Measurements from ENCODE around the gene KRTCAP3. TPM values are rescaled to one million over a fixed set of nuclear protein-coding genes. Genes with fewer than 3 reads are reported as not detected.

The KRTCAP3 gene
- total and polyA plus RNA-seq, 2 donors (not counting 3 experiments of a cell fraction or from before 2014, with no cell fraction given) = 2.1 to 4.0 TPM

DNA sequence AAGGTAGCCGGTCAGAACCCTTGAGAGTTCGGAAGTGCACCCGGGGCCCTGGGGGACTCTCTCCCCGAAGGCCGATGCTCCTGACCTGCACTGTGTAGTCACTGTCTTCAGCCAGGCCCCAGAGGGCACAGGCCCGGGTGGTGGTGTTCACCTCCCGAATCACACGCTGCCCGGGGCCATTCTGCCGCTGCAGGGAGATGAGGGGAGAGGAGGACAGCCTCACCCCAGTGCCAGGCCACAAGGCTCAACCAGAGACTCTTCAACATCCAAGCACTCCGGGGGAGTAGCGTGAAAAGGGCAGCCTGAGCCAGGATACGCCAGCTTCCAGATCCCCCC, 51.7 kb downstream of the KRTCAP3 start:
- intact Hi-C loops (cut with micrococcal nuclease) (loop anchor here (1.0 to 2.0 kb wide), 2 partner anchors 73 to 89 kb away; partner anchors contain the start of gene ZNF512), dilution Hi-C loops (cut with MboI; ENCODE audit: extremely low pct_ligation_motif_present, low sequenced_read_pairs) (no loop called here)
- peaks cover 24% of the 10 kb centered on the region for H3K4me1 ChIP-seq (ENCODE audit: control insufficient read depth, extremely low read depth, insufficient read depth, low read length)
- no peaks in the 10 kb centered on the region for H3K27me3 ChIP-seq (ENCODE audit: control insufficient read depth in 2 of 2, insufficient read depth in 2 of 2, low read length in 2 of 2)
- no peaks in the 10 kb centered on the region for H3K9me3 ChIP-seq (replicated peaks; ENCODE audit: control insufficient read depth, insufficient read depth, low read length)
- ChIA-PET POLR2A (no interaction called here), CTCF (interaction anchor here (3.6 kb wide), 1 partner anchor 190 kb away, joined by 11 read pairs; no protein-coding TSS in a partner anchor)
- no peak for TF ChIP-seq JUN (IDR thresholded peaks at IDR 0.05; ENCODE audit: borderline replicate concordance, insufficient read depth, insufficient read length, low read depth)
- no peak for TF ChIP-seq EZH2 (IDR thresholded peaks at IDR 0.05; ENCODE audit: borderline replicate concordance, low read depth, low read length, severe bottlenecking)
- TF ChIP-seq POLR2AphosphoS5 (IDR thresholded peaks at IDR 0.05; ENCODE audit: insufficient read depth, low read depth, low read length) = no peak
- TF ChIP-seq, protein P1, sequence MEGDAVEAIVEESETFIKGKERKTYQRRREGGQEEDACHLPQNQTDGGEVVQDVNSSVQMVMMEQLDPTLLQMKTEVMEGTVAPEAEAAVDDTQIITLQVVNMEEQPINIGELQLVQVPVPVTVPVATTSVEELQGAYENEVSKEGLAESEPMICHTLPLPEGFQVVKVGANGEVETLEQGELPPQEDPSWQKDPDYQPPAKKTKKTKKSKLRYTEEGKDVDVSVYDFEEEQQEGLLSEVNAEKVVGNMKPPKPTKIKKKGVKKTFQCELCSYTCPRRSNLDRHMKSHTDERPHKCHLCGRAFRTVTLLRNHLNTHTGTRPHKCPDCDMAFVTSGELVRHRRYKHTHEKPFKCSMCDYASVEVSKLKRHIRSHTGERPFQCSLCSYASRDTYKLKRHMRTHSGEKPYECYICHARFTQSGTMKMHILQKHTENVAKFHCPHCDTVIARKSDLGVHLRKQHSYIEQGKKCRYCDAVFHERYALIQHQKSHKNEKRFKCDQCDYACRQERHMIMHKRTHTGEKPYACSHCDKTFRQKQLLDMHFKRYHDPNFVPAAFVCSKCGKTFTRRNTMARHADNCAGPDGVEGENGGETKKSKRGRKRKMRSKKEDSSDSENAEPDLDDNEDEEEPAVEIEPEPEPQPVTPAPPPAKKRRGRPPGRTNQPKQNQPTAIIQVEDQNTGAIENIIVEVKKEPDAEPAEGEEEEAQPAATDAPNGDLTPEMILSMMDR (IDR thresholded peaks at IDR 0.05; ENCODE audit: extremely low read depth in 1 of 2, insufficient read depth in 1 of 2, low read depth in 1 of 2, low read length in 2 of 2) = no peak
- no peak for TF ChIP-seq FOS (IDR thresholded peaks at IDR 0.05; ENCODE audit: borderline replicate concordance, insufficient read depth, low read length)
- TF ChIP-seq, protein P2, sequence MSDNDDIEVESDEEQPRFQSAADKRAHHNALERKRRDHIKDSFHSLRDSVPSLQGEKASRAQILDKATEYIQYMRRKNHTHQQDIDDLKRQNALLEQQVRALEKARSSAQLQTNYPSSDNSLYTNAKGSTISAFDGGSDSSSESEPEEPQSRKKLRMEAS (IDR thresholded peaks at IDR 0.05; ENCODE audit: insufficient read depth, insufficient read length) = no peak
- no peak for TF ChIP-seq GATA2 (IDR thresholded peaks at IDR 0.05; ENCODE audit: insufficient read depth, insufficient read length, low read depth, low read length)
- TF ChIP-seq POLR2A (IDR thresholded peaks at IDR 0.05; ENCODE audit: low read depth, low read length) = no peak
- no peak for TF ChIP-seq MYC (IDR thresholded peaks at IDR 0.05; ENCODE audit: low read depth, low read length)
- no peaks in the 10 kb centered on the region for H3K79me2 ChIP-seq (ENCODE audit: control insufficient read depth, insufficient read depth, low read length)
- H3K27ac ChIP-seq (ENCODE audit: insufficient read depth, low read depth, low read length) = no peak overlapping the region
- no peak overlapping the region for H2AFZ ChIP-seq (ENCODE audit: low read depth, low read length)
- H3K4me2 ChIP-seq (ENCODE audit: insufficient read depth, low read length) = peak overlapping the region; percentile 94
- no peak overlapping the region for H3K4me3 ChIP-seq (replicated peaks in 1 of 3; ENCODE audit: insufficient read depth in 1 of 3, low read depth in 1 of 3, low read length in 3 of 3)
- H4K20me1 ChIP-seq (replicated peaks; ENCODE audit: control insufficient read depth, extremely low read depth, insufficient read depth, low read length) = no peaks in the 10 kb centered on the region
- BruUV-seq (replicated peaks) = TSS peak; percentile 33
- no peak overlapping the region for H3K9ac ChIP-seq (replicated peaks; ENCODE audit: extremely low read depth, insufficient read depth, low read length)
- H3K9me1 ChIP-seq (replicated peaks; ENCODE audit: control insufficient read depth, extremely low read depth, insufficient read depth, low read length) = no peaks in the 10 kb centered on the region
- peaks cover 0 to 4% of the 10 kb centered on the region in 2 experiments for H3K36me3 ChIP-seq (ENCODE audit: control insufficient read depth in 2 of 2, extremely low read depth in 1 of 2, insufficient read depth in 2 of 2, low read length in 2 of 2)
- DNase-seq (ENCODE audit: low read depth, low spot score) = no peak
- FAIRE-seq = no peak

Small RNA genes within 50 kb of the gene (small RNA-seq; reads per million reads assigned to genes)
- not detected for gene RNU6-986P (ENCODE audit: insufficient read depth, insufficient read length, low read depth, low replicate concordance)

Other genes starting within 250 kb of the KRTCAP3 start
- 84.3 and 86.6 TPM in 2 replicates for gene ATRAID, start 230.3 kb upstream of the KRTCAP3 start, total RNA-seq
- 280 and 283 TPM in 2 replicates for gene ATRAID, start 230.3 kb upstream of the KRTCAP3 start, polyA plus RNA-seq
- 42.7 and 52.0 TPM in 2 replicates for gene SLC5A6, start 230.1 kb upstream of the KRTCAP3 start, total RNA-seq
- gene SLC5A6, start 230.1 kb upstream of the KRTCAP3 start, polyA plus RNA-seq = 76.8 and 92.5 TPM in 2 replicates
- 81.0 and 91.4 TPM in 2 replicates for gene CAD, start 225.0 kb upstream of the KRTCAP3 start, total RNA-seq
- 60.3 and 66.5 TPM in 2 replicates for gene CAD, start 225.0 kb upstream of the KRTCAP3 start, polyA plus RNA-seq
- 9.2 and 16.7 TPM in 2 replicates for gene SLC30A3, start 179.3 kb upstream of the KRTCAP3 start, total RNA-seq
- 63.9 and 79.9 TPM in 2 replicates for gene SLC30A3, start 179.3 kb upstream of the KRTCAP3 start, polyA plus RNA-seq
- gene DNAJC5G, start 166.9 kb upstream of the KRTCAP3 start, total RNA-seq = 0.16 and 0.77 TPM in 2 replicates
- gene DNAJC5G, start 166.9 kb upstream of the KRTCAP3 start, polyA plus RNA-seq = 1.4 and 1.7 TPM in 2 replicates
- gene TRIM54, start 160.0 kb upstream of the KRTCAP3 start, total RNA-seq = 0.42 and 0.51 TPM in 2 replicates
- gene TRIM54, start 160.0 kb upstream of the KRTCAP3 start, polyA plus RNA-seq = 1.6 and 1.7 TPM in 2 replicates
- gene UCN, start 133.9 kb upstream of the KRTCAP3 start, total RNA-seq = 0.75 TPM in 1 of 2 replicates, not detected in the other
- 1.2 and 1.6 TPM in 2 replicates for gene UCN, start 133.9 kb upstream of the KRTCAP3 start, polyA plus RNA-seq
- gene MPV17, start 119.3 kb upstream of the KRTCAP3 start, total RNA-seq = 66.5 and 74.7 TPM in 2 replicates
- gene MPV17, start 119.3 kb upstream of the KRTCAP3 start, polyA plus RNA-seq = 260 and 267 TPM in 2 replicates
- gene GTF3C2, start 85.6 kb upstream of the KRTCAP3 start, total RNA-seq = 57.4 and 63.2 TPM in 2 replicates
- 59.7 and 68.3 TPM in 2 replicates for gene GTF3C2, start 85.6 kb upstream of the KRTCAP3 start, polyA plus RNA-seq
- 43.7 and 48.9 TPM in 2 replicates for gene EIF2B4, start 72.0 kb upstream of the KRTCAP3 start, total RNA-seq
- gene EIF2B4, start 72.0 kb upstream of the KRTCAP3 start, polyA plus RNA-seq = 63.2 and 66.5 TPM in 2 replicates
- gene SNX17, start 71.8 kb upstream of the KRTCAP3 start, total RNA-seq = 86.5 and 103 TPM in 2 replicates
- gene SNX17, start 71.8 kb upstream of the KRTCAP3 start, polyA plus RNA-seq = 127 and 130 TPM in 2 replicates
- gene ZNF513, start 61.6 kb upstream of the KRTCAP3 start, total RNA-seq = 19.0 and 20.7 TPM in 2 replicates
- 30.6 and 43.2 TPM in 2 replicates for gene ZNF513, start 61.6 kb upstream of the KRTCAP3 start, polyA plus RNA-seq
- gene PPM1G, start 32.8 kb upstream of the KRTCAP3 start, total RNA-seq = 131 and 135 TPM in 2 replicates
- gene PPM1G, start 32.8 kb upstream of the KRTCAP3 start, polyA plus RNA-seq = 38.3 and 48.1 TPM in 2 replicates
- 118 and 130 TPM in 2 replicates for gene NRBP1, start 13.8 kb upstream of the KRTCAP3 start, total RNA-seq
- 169 and 190 TPM in 2 replicates for gene NRBP1, start 13.8 kb upstream of the KRTCAP3 start, polyA plus RNA-seq
- gene IFT172, start 47.4 kb downstream of the KRTCAP3 start, total RNA-seq = 34.1 and 35.6 TPM in 2 replicates
- 25.8 and 29.4 TPM in 2 replicates for gene IFT172, start 47.4 kb downstream of the KRTCAP3 start, polyA plus RNA-seq
- 15.5 and 20.0 TPM in 2 replicates for gene FNDC4, start 52.8 kb downstream of the KRTCAP3 start, total RNA-seq
- 19.0 and 22.3 TPM in 2 replicates for gene FNDC4, start 52.8 kb downstream of the KRTCAP3 start, polyA plus RNA-seq
- gene GCKR, start 54.5 kb downstream of the KRTCAP3 start, total RNA-seq = 0.27 and 1.2 TPM in 2 replicates
- gene GCKR, start 54.5 kb downstream of the KRTCAP3 start, polyA plus RNA-seq = 0.33 and 0.52 TPM in 2 replicates
- gene ZNF512, start 140.7 kb downstream of the KRTCAP3 start, total RNA-seq = 28.0 and 37.0 TPM in 2 replicates
- 13.1 and 17.8 TPM in 2 replicates for gene ZNF512, start 140.7 kb downstream of the KRTCAP3 start, polyA plus RNA-seq
- gene CCDC121, start 186.6 kb downstream of the KRTCAP3 start, total RNA-seq = 1.7 and 3.3 TPM in 2 replicates
- gene CCDC121, start 186.6 kb downstream of the KRTCAP3 start, polyA plus RNA-seq = 0.92 and 1.2 TPM in 2 replicates
- gene GPN1, start 186.7 kb downstream of the KRTCAP3 start, total RNA-seq = 41.5 and 45.5 TPM in 2 replicates
- gene GPN1, start 186.7 kb downstream of the KRTCAP3 start, polyA plus RNA-seq = 33.2 and 35.4 TPM in 2 replicates
- gene SUPT7L, start 221.2 kb downstream of the KRTCAP3 start, total RNA-seq = 30.2 and 30.3 TPM in 2 replicates
- gene SUPT7L, start 221.2 kb downstream of the KRTCAP3 start, polyA plus RNA-seq = 39.3 and 44.5 TPM in 2 replicates
- gene SLC4A1AP, start 221.5 kb downstream of the KRTCAP3 start, total RNA-seq = 26.2 and 28.4 TPM in 2 replicates
- 9.1 and 9.5 TPM in 2 replicates for gene SLC4A1AP, start 221.5 kb downstream of the KRTCAP3 start, polyA plus RNA-seq